SW480 (cell line): ENCODE data around the gene FAM163B.
"Not testable (repeated sequence)": the region's sequence is repeated elsewhere in the genome, so short reads cannot be mapped to it uniquely, and the experiment has no call there.

Experiments used
- DNase-seq: peaks from one replicate; pipeline ENCODE4 v3.0.0-alpha.2; 2016; ENCODE audit warnings: low spot score

The FAM163B gene

GRCh38 chr9:133639613-133640012, 30.4 kb upstream of the FAM163B start:
- no peak for DNase-seq

- DNase-seq, result no peak
Observed at GRCh38 chr9:133638711-133639110, 29.5 kb upstream of the FAM163B start.

DNA sequence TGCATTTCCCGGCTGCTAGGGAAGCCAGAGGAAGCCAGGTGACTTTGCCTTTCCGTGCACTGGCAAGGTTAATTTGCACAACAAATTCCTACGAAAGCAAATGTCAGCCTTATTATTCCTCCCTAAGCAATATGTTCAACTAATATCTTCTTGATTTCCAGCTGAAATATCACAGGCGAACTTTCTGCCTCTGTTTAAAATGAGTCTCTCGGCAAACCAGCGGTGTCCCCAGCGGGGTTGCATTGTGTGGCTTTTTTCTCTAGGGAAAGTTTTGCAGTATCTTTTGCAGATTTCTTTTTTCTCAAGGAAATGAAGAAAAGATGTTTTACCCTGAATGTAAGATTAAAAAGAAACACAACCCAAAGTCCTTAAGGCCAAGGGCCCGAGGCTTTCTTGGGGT, 28.9 kb upstream of the FAM163B start:
- DNase-seq, result no peak

- DNase-seq, result no peak
Observed at GRCh38 chr9:133637451-133638055, 28.4 kb upstream of the FAM163B start.

DNA sequence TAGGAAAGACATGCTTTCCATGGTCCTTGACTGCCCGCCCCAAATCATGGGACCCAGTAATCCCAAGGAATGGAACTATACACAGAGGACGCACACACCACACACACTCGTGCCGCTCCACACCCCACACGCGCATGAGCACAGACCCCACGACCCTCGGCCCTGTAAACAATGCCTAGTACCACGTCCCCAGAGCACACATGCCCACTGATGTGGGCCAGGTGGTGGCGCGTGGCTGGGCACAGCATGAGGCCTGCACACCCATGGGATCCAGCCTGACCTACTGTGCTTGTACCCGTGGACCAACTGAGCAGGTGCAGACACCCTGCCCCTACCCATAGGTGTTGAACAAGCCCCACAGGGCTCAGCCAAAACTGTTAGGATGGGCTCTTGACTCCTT, 27.7 kb upstream of the FAM163B start:
- DNase-seq, result no peak

DNA sequence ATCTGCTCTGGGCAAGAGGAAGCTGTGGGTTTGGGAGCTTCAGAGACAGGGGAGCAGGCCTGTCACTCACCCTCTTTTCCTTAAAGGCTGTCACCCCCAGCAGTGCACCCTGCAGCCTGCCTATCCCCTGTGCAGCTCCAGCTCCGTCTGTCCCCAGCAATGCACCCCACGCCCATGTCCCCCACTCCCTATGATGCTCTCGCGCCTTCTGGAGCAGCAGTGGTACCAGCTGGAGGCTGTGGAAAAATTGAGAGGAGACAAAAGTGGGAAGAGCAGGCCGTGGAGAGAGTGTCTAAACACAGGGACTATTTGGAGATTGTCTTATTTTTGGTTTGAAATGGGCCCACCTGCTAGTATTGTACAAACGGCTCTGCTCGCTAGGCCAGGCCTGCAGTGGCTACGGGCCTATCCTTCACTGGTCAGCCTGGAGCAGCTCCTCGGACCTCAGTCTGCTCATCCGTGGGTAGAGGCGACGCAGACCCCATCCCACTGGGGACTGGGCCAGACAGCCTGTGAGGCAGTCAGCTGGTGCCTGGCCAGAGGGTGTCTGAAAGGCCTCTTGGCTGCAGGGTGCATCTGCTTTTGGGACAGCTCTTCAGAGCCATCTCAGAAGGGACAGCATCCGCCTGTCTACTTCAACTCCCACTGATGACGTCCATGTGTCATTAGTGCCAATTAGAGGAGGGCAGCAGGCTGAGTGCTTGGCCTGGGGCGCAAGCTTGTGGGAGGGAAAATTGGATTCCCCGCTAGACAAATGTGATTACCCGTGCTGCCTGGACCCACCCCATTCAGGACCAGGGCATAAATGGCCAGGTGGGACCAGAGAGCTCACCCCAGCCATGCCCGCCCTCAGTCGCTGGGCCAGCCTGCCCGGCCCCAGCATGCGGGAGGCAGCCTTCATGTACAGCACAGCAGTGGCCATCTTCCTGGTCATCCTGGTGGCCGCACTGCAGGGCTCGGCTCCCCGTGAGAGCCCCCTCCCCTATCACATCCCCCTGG, 26.6 kb upstream of the FAM163B start, which contains the start of gene DBH:
Gene DBH (plus strand): TSS at position 831 of the 999 bp plus-strand sequence. CDS start 9 bp downstream, at position 840.
- DNase-seq, result no peak

GRCh38 chr9:133635098-133635497, 25.9 kb upstream of the FAM163B start:
- no peak for DNase-seq

GRCh38 chr9:133634081-133634691, 25.0 kb upstream of the FAM163B start:
- DNase-seq, result no peak

DNA sequence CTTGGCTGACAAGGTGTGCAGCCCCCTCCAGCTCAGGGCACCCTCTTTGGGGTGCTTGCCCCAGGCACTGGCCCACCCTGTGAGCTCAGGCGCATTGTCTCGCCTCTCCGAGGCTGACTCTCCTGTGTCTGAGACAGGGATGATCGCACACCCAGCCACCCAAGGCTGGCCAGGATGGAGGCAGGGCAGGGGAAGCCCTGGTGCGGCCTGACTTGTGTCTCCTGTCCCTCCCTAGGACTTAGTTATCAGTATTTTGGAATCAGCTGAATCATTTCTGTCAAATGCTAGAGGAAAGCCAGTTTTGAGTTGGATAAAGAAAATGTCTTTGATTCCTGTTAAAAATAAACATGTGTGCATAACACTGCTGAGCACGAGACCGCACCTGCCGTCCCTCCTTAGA, 24.5 kb upstream of the FAM163B start:
- no peak for DNase-seq

GRCh38 chr9:133632806-133633680, 23.9 kb upstream of the FAM163B start:
- peak; percentile 53 for DNase-seq

- DNase-seq, result no peak
Observed at GRCh38 chr9:133631111-133631510, 21.9 kb upstream of the FAM163B start.

DNA sequence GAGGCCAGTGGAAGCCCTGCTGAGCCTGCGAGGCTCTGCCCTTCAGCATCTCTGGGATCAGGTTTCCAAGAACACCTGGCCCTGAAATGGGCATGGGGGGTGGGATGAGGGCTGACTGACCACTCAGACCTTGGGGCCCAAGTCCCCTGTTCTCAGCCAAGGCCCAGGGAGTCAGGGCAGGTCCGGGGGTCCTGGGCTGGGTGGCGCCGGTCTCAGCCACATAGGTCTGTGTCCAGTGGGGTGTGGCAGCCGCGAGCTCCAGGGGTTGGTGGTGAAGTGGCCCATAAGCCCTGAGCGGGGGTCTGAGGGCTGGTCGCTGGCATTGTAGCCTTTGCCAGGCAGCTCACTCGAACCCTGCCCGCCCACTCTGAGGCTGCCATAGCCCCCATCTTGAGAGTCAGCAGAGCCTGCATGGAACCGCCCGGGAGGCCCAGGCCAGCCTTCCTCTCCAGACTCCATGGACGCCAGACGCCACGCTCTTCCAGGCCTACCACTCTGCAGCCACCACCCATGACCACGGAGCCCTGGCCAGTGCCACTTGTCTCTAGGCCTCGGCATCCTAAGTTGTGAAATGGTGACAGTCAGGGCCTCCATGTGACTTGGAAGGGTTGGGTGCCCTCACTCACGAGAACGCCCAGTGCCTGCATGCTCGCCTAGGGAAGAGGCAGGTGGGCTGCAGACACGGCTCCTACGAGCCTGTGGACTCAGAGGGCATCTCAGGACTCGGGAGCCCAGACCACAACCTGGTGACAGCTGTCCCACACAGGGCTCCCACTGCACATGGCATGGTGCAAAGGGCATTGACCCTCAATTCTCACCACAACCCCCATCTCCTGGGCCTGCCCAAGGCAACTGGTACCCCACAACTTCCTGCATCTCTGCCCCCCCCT, 20.3 kb upstream of the FAM163B start:
- no peak for DNase-seq

- DNase-seq, result no peak
Observed at GRCh38 chr9:133628766-133629165, 19.6 kb upstream of the FAM163B start.

DNA sequence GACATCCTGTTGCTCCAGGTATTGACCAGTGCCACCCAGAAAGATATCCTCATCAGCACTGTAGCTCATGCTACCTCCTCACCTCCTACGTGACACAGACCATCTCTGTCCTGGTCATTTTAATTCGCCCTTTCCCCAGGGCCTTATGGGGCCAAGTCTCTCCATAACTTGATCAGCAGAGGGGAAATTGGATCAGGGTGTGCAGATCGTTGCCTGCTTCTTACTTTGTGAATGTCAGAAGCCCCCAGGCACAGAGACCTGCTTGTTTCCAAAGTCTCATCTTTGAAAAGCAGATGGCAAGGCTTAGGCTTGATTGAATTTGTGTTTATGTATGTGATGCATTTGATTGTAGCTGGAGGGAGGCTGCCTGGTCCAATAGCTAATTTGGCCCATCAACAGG, 18.2 kb upstream of the FAM163B start:
- no peak for DNase-seq

DNA sequence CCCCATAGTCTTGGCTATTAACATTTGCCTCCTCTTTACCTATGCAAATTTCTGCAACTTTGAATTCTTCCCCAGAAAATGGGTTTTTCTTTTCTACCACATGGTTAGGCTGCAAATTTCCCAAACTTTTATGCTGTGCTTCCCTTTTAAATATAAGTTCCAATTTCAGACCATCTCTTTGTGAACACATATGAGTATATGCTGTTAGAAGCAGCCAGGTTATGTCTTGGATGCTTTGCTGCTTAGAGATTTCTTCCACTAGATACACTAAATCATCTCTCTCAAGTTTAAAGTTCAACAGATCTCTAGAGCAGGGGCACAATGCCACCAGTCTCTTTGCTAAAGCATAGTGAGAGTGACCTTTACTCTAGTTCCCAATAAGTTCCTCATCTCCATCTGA, 16.8 kb upstream of the FAM163B start:
- DNase-seq, result not testable (repeated sequence)

DNA sequence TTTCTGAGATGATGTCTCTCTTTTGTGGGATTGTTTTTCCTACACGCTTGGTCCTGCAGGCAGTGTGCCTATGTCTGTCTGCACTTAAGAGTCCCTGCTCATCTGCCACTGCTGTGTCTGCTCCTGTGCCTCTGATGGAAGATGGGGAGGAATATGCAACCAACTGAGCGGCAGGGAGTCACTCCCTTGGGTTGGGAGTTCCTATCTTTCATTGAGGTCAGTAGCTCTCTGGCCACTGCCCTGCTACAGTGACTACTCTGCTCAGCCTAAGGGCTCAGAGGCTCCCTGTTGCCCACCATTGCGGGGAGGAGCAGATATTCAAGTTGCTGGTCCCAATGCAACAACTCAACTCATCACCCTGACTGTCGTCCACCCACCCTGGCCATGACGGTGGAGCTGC, 13.4 kb upstream of the FAM163B start:
- no peak for DNase-seq

GRCh38 chr9:133621725-133622267, 12.6 kb upstream of the FAM163B start:
- DNase-seq, result no peak

DNA sequence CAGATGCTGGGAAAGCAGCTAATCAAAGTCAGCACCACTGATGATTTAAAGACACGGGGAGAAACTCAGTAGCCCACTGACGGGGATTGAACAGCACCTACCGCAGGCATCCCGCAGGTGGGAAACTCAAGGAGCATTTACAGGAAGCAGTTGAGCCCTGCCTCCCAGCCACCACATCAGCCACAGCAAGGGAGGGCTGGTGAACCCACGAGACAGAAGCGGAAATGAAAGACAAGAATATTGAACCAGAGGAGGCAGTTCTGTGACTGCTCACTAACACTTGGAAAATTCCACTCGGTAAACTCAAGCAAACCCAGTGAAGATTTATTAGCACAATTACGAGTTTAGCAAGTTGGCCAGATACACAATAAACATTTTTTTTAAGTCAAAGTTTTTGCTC, 10.6 kb upstream of the FAM163B start:
- DNase-seq, result peak; percentile 62

GRCh38 chr9:133618726-133619125, 9.5 kb upstream of the FAM163B start:
- DNase-seq, result peak; percentile 77

DNA sequence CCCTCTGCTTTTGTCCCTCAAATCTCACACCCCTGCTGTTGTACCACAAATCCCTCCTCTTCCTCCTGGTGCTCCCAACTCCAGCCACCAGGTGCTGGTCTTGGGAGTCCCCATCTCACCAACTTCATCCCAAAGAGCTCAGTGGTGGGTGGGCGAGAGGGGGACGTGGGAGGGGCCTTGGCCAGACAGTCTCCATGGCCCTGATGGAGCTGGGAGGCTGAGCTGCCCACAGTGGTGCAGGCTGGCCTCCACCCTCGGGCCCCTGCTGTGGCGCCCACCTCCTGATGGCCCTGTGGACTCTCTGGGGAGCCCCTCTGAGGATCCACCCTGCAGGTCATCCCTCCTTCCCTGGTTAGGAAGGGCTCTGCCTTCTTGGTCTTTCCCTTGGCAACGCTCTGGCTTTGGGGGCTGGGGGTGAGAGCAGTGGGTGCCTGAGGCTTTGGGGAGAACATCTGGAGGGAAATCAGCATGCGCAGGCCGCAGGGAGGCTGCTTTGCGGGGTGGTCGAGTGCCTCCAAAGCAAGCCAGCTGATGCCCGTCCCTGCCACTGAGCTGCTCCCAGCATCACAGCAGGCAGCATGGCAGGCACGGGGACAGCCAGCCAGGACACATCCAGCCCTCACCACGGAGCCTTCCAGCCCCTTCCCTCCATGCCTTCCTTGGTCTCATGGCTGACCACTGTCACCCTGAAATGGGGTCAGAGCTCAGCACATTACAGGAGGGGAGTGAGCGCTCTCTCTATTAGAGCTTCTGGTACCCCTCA, 7.6 kb upstream of the FAM163B start:
- DNase-seq, result no peak
